ENCODE data around the gene DNMT3B. TPM values are rescaled to one million over a fixed set of nuclear protein-coding genes. Genes with fewer than 3 reads are reported as not detected.

The DNMT3B gene
- polyA plus RNA-seq, 1 donor (not counting 4 experiments of a cell fraction or from before 2014, with no cell fraction given) = 1.1 TPM

- H4K20me1 ChIP-seq (ENCODE audit: control insufficient read depth, extremely low read depth, insufficient read depth, low read length) = peaks cover 5% of the 10 kb centered on the region
- peaks cover 10% of the 10 kb centered on the region for H3K4me1 ChIP-seq (ENCODE audit: control insufficient read depth, extremely low read depth, insufficient read depth, low read length)
- FAIRE-seq = no peak
Observed at GRCh38 chr20:32841632-32842031, 79.4 kb downstream of the DNMT3B start.

GRCh38 chr20:32842688-32843524 lies 80.7 kb downstream of the DNMT3B start:
- Histone ChIP-seq H3K27ac (ENCODE audit: control insufficient read depth, insufficient read depth, low read length) (no peak overlapping the region), H3K9me3 (ENCODE audit: control insufficient read depth, low read depth, low read length) (no peaks in the 10 kb centered on the region), H3K36me3 (ENCODE audit: control insufficient read depth in 2 of 2, extremely low read depth in 1 of 2, insufficient read depth in 2 of 2, low read length in 2 of 2) (peaks cover 11 to 28% of the 10 kb centered on the region in 2 experiments), H4K20me1 (ENCODE audit: control insufficient read depth, extremely low read depth, insufficient read depth, low read length) (peaks cover 5% of the 10 kb centered on the region), H3K27me3 (ENCODE audit: control insufficient read depth, extremely low read depth, insufficient read depth, low read length) (no peaks in the 10 kb centered on the region), H3K4me2 (ENCODE audit: control insufficient read depth, extremely low read depth, insufficient read depth, low read depth, low read length) (no peak overlapping the region), H3K9ac (ENCODE audit: control insufficient read depth, extremely low read depth, insufficient read depth, low read length) (no peak overlapping the region), H3K4me3 (ENCODE audit: control insufficient read depth in 2 of 3, extremely low read depth in 1 of 3, insufficient read depth in 2 of 3, low read depth in 1 of 3, low read length in 3 of 3) (no peak overlapping the region), H2AFZ (ENCODE audit: control insufficient read depth, low read length) (no peak overlapping the region), H3K79me2 (ENCODE audit: control insufficient read depth, insufficient read depth, low read length) (peaks cover 46% of the 10 kb centered on the region), H3K4me1 (ENCODE audit: control insufficient read depth, extremely low read depth, insufficient read depth, low read length) (peaks cover 22% of the 10 kb centered on the region), H3K9me1 (ENCODE audit: control insufficient read depth, extremely low read depth, insufficient read depth, low read length) (no peaks in the 10 kb centered on the region)
- TF ChIP-seq EZH2 (IDR thresholded peaks at IDR 0.05; ENCODE audit: low read length) = no peak
- TF ChIP-seq CTCF (optimal IDR thresholded peaks at IDR 0.05 in 1 of 3, IDR thresholded peaks at IDR 0.05 in 1 of 3, conservative IDR thresholded peaks at IDR 0.05 in 1 of 3; ENCODE audit: extremely low read depth in 1 of 3, insufficient read depth in 2 of 3, low read length in 3 of 3) = no peak
- dilution Hi-C loops (cut with MboI; ENCODE audit: extremely low pct_ligation_motif_present, low sequenced_read_pairs) = no loop called here
- FAIRE-seq = no peak
- DNase-seq (ENCODE audit: low read depth, low spot score) = no peak

More at GRCh38 chr20:32841632-32842031, 79.4 kb downstream of the DNMT3B start:
- H3K36me3 ChIP-seq (ENCODE audit: control insufficient read depth in 2 of 2, extremely low read depth in 1 of 2, insufficient read depth in 2 of 2, low read length in 2 of 2) = peaks cover 13 to 26% of the 10 kb centered on the region in 2 experiments
- DNase-seq (ENCODE audit: low read depth, low spot score) = no peak
- H3K4me2 ChIP-seq (ENCODE audit: control insufficient read depth, extremely low read depth, insufficient read depth, low read depth, low read length) = no peak overlapping the region
- peaks cover 46% of the 10 kb centered on the region for H3K79me2 ChIP-seq (ENCODE audit: control insufficient read depth, insufficient read depth, low read length)
- H3K9me3 ChIP-seq (ENCODE audit: control insufficient read depth, low read depth, low read length) = no peaks in the 10 kb centered on the region
- H3K4me3 ChIP-seq (ENCODE audit: control insufficient read depth in 2 of 3, extremely low read depth in 1 of 3, insufficient read depth in 2 of 3, low read depth in 1 of 3, low read length in 3 of 3) = no peak overlapping the region
- H2AFZ ChIP-seq (ENCODE audit: control insufficient read depth, low read length) = no peak overlapping the region
- H3K27ac ChIP-seq (ENCODE audit: control insufficient read depth, insufficient read depth, low read length) = no peak overlapping the region
- no peak overlapping the region for H3K9ac ChIP-seq (ENCODE audit: control insufficient read depth, extremely low read depth, insufficient read depth, low read length)
- dilution Hi-C loops (cut with MboI; ENCODE audit: extremely low pct_ligation_motif_present, low sequenced_read_pairs) = no loop called here
- no peaks in the 10 kb centered on the region for H3K9me1 ChIP-seq (ENCODE audit: control insufficient read depth, extremely low read depth, insufficient read depth, low read length)
- no peaks in the 10 kb centered on the region for H3K27me3 ChIP-seq (ENCODE audit: control insufficient read depth, extremely low read depth, insufficient read depth, low read length)
- TF ChIP-seq CTCF (optimal IDR thresholded peaks at IDR 0.05 in 1 of 3, IDR thresholded peaks at IDR 0.05 in 1 of 3, conservative IDR thresholded peaks at IDR 0.05 in 1 of 3; ENCODE audit: extremely low read depth in 1 of 3, insufficient read depth in 2 of 3, low read length in 3 of 3) (no peak), EZH2 (IDR thresholded peaks at IDR 0.05; ENCODE audit: low read length) (no peak)
